ENCODE results near the gene MRPL43. TPM values are rescaled to one million over a fixed set of nuclear protein-coding genes. Genes with fewer than 3 reads are reported as not detected.

MRPL43 gene
- total and polyA plus RNA-seq, 10 of the 15 experiments (the other 5 are each of a cell fraction or from before 2014, with no cell fraction given), result 16.6 to 108 (median 65.1) TPM

DNA sequence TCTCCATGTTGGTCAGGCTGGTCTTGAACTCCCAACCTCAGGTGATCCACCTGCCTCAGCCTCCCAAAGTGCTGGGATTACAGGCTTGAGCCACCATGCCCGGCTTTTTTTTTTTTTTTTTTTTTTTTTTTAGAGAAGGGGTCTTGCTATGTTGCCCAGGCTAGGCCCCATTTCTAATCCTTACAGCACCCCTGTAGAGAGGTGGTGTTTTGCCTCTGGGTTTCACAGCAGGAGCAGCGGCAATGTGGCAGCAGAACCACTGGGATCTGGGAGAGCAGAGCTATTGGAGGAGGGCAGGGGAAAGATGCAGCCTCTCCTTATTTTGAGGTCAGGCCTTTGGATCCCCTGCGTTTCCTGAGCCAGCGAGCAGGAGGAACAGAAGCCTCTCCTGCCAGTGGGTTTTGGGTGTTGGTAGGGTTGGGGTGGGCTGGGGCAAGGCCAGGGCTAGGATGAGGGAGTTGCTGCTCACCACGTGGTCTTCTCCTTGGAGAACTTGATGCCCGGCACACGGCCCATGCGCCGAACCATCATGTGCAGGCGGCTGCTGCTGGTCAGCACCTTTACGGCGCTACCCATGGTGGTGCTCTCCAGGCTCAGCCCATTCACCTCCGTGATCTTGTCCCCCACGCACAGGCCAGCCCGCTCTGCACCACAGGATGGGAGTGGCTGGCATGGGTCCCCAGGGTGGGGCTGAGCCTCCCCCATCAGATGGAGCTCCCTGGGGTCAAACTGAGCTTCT is 35.8 kb upstream of the MRPL43 start:
- no peaks in the 10 kb centered on the region for H3K9me3 ChIP-seq (replicated peaks; ENCODE audit: control insufficient read depth, insufficient read depth, low read length)
- H3K9ac ChIP-seq (ENCODE audit: control insufficient read depth, insufficient read depth, low read length), result no peak overlapping the region
- H3K4me3 ChIP-seq, result no peak overlapping the region
- intact Hi-C loops (cut with micrococcal nuclease; ENCODE audit: unreplicated experiment), result no loop called here
- WGBS (ENCODE audit: insufficient coverage, insufficient replicate concordance, low lambda C conversion rate, missing lambda C conversion rate), result 61% methylated on average over 15 of the region's 15 CpGs
- H4K20me1 ChIP-seq (ENCODE audit: control insufficient read depth, insufficient read depth), result no peaks in the 10 kb centered on the region
- H3K4me2 ChIP-seq (ENCODE audit: control insufficient read depth, insufficient read depth), result no peak overlapping the region
- H3K27ac ChIP-seq (ENCODE audit: control insufficient read depth, insufficient read depth), result no peak overlapping the region
- TF ChIP-seq CREM (IDR thresholded peaks at IDR 0.05; ENCODE audit: low read depth) (no peak), POLR2A (IDR thresholded peaks at IDR 0.05; ENCODE audit: low read depth, low read length) (no peak), NR2C2 (IDR thresholded peaks at IDR 0.05; ENCODE audit: borderline replicate concordance, control insufficient read depth, insufficient read length, low read depth) (no peak), ZBED1 (IDR thresholded peaks at IDR 0.05; ENCODE audit: borderline replicate concordance) (no peak), BCL11A (IDR thresholded peaks at IDR 0.05; ENCODE audit: low read depth, low read length) (no peak)
- ChIA-PET CTCF (interaction anchor here (1.7 kb wide), 1 partner anchor 8 kb away, joined by 5 read pairs; no protein-coding TSS in a partner anchor), RAD21 (ENCODE audit: unreplicated experiment) (no interaction called here), SMC1A (ENCODE audit: uncharacterized antibody, unreplicated experiment) (no interaction called here), POLR2A (no interaction called here)
- no peaks in the 10 kb centered on the region for H3K36me3 ChIP-seq (ENCODE audit: control insufficient read depth in 2 of 2, insufficient read depth in 2 of 2, low read length in 1 of 2)
- DNase-seq (ENCODE audit: low read depth, low spot score) (no peak), ATAC-seq (no peak), FAIRE-seq (no peak)
- peaks cover 0 to 7% of the 10 kb centered on the region in 2 experiments; a peak in 2 of 4 replicates for H3K27me3 ChIP-seq (replicated peaks in 1 of 2; ENCODE audit: control insufficient read depth in 2 of 2, insufficient read depth in 2 of 2, low read length in 1 of 2)
- in situ Hi-C loops (cut with MboI), result no loop called here
- no peaks in the 10 kb centered on the region for H3K79me2 ChIP-seq (ENCODE audit: control insufficient read depth, insufficient read depth, low read length)
- no peak overlapping the region for H2AFZ ChIP-seq (ENCODE audit: control insufficient read depth, low read depth, low read length)
- no TSS peak for BruUV-seq (replicated peaks)
- peaks cover 6% of the 10 kb centered on the region for H3K4me1 ChIP-seq (ENCODE audit: control insufficient read depth, insufficient read depth, low read length)

DNA sequence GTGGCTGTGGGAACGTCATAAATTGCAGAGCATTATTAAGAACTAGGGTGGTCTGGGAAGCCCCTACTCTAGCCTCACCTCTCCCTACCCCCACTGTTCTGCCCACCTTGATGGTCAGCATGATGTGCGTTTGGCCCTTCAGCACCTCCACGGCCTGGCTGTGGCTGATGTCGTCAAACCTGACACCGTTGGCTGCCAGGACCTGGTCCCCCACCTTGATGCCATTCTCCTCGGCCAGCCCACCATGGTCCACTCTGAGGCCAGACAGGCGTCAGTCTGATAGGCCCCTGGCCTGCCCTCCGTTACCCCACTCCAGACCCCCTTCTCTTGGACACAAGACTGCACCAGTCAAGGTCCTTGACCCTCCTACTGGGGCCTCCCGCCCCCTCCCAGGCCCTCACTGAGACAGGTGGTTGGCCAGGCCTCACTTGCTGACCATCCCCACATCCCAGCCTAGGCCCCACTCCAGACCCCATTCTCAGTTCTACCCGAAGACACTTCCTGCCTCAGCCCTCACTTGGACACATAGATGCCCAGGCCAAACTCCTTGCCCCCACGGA is 34.5 kb upstream of the MRPL43 start:
- 28% methylated on average over 11 of the region's 11 CpGs for WGBS (ENCODE audit: insufficient coverage, insufficient replicate concordance, low lambda C conversion rate, missing lambda C conversion rate)
- no TSS peak for BruUV-seq (replicated peaks)
- Histone ChIP-seq H3K9me3 (replicated peaks; ENCODE audit: control insufficient read depth, insufficient read depth, low read length) (no peaks in the 10 kb centered on the region), H4K20me1 (ENCODE audit: control insufficient read depth, insufficient read depth) (no peaks in the 10 kb centered on the region), H3K27ac (ENCODE audit: control insufficient read depth, insufficient read depth) (no peak overlapping the region), H3K4me1 (ENCODE audit: control insufficient read depth, insufficient read depth, low read length) (peaks cover 9% of the 10 kb centered on the region), H3K9ac (ENCODE audit: control insufficient read depth, insufficient read depth, low read length) (no peak overlapping the region), H3K79me2 (ENCODE audit: control insufficient read depth, insufficient read depth, low read length) (no peaks in the 10 kb centered on the region), H2AFZ (ENCODE audit: control insufficient read depth, low read depth, low read length) (no peak overlapping the region), H3K36me3 (ENCODE audit: control insufficient read depth in 2 of 2, insufficient read depth in 2 of 2, low read length in 1 of 2) (no peaks in the 10 kb centered on the region), H3K4me2 (ENCODE audit: control insufficient read depth, insufficient read depth) (no peak overlapping the region), H3K27me3 (replicated peaks in 1 of 2; ENCODE audit: control insufficient read depth in 2 of 2, insufficient read depth in 2 of 2, low read length in 1 of 2) (peaks cover 5 to 8% of the 10 kb centered on the region in 2 experiments; a peak in 3 of 4 replicates), H3K4me3 (no peak overlapping the region)
- POLR2A ChIA-PET, result no interaction called here
- ATAC-seq (no peak), DNase-seq (ENCODE audit: low read depth, low spot score) (no peak), FAIRE-seq (no peak)
- SMC1A ChIA-PET (ENCODE audit: uncharacterized antibody, unreplicated experiment), result no interaction called here
- intact Hi-C loops (cut with micrococcal nuclease; ENCODE audit: unreplicated experiment) (no loop called here), in situ Hi-C loops (cut with MboI) (no loop called here)
- RAD21 ChIA-PET (ENCODE audit: unreplicated experiment), result no interaction called here
- CTCF ChIA-PET, result no interaction called here
- no peak for TF ChIP-seq IKZF2 (IDR thresholded peaks at IDR 0.05)
- TF ChIP-seq RELA (IDR thresholded peaks at IDR 0.05; ENCODE audit: borderline replicate concordance, partially characterized antibody), result no peak
- no peak for TF ChIP-seq NFIC (IDR thresholded peaks at IDR 0.05; ENCODE audit: low read depth, low read length)
- no peak for TF ChIP-seq CHD1 (IDR thresholded peaks at IDR 0.05; ENCODE audit: low read depth, low read length)
- no peak for TF ChIP-seq CEBPB (IDR thresholded peaks at IDR 0.05; ENCODE audit: borderline replicate concordance in 1 of 2, low read depth in 2 of 2, low read length in 2 of 2)
- TF ChIP-seq RFX5 (IDR thresholded peaks at IDR 0.05; ENCODE audit: low read depth, low read length), result no peak
- TF ChIP-seq HCFC1 (IDR thresholded peaks at IDR 0.05; ENCODE audit: low read length), result no peak
- TF ChIP-seq BACH1 (IDR thresholded peaks at IDR 0.05; ENCODE audit: borderline replicate concordance), result no peak
- TF ChIP-seq, protein P1, sequence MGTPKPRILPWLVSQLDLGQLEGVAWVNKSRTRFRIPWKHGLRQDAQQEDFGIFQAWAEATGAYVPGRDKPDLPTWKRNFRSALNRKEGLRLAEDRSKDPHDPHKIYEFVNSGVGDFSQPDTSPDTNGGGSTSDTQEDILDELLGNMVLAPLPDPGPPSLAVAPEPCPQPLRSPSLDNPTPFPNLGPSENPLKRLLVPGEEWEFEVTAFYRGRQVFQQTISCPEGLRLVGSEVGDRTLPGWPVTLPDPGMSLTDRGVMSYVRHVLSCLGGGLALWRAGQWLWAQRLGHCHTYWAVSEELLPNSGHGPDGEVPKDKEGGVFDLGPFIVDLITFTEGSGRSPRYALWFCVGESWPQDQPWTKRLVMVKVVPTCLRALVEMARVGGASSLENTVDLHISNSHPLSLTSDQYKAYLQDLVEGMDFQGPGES (IDR thresholded peaks at IDR 0.05), result no peak
- TF ChIP-seq CBX3 (IDR thresholded peaks at IDR 0.05; ENCODE audit: borderline replicate concordance, low read depth), result no peak
- no peak for TF ChIP-seq SUPT20H (IDR thresholded peaks at IDR 0.05; ENCODE audit: borderline replicate concordance, control insufficient read depth, low read depth, low read length)
- TF ChIP-seq JUND (IDR thresholded peaks at IDR 0.05; ENCODE audit: low read depth, low read length), result no peak

Measured in GM12878 (cell line).